ENCODE measurements around the gene KCTD21. TPM values are rescaled to one million over a fixed set of nuclear protein-coding genes. Genes with fewer than 3 reads are reported as not detected.

The KCTD21 gene
- total RNA-seq, 2 experiments from 2014 or later = 4.1 to 5.2 TPM

- intact Hi-C loops (cut with micrococcal nuclease) = no loop called here
- TF ChIP-seq CTCF (IDR thresholded peaks at IDR 0.05) = no peak
- no peak overlapping the region for H3K27ac Mint-ChIP-seq
- peaks cover 17% of the 10 kb centered on the region for H3K36me3 Mint-ChIP-seq (ENCODE audit: low read depth)
- no peaks in the 10 kb centered on the region for H3K27me3 Mint-ChIP-seq
- ATAC-seq (no peak), DNase-seq (no peak)
- no peak overlapping the region for H3K4me3 Mint-ChIP-seq
- peaks cover 3% of the 10 kb centered on the region for H3K4me1 Mint-ChIP-seq (ENCODE audit: low read depth)
- ChIA-PET CTCF (interaction anchor here (0.6 kb wide), 1 partner anchor 318 kb away, joined by 3 read pairs; no protein-coding TSS in a partner anchor), POLR2A (no interaction called here)
- no peaks in the 10 kb centered on the region for H3K9me3 Mint-ChIP-seq
Observed at GRCh38 chr11:78213526-78214330, 25.3 kb upstream of the KCTD21 start.

GRCh38 chr11:78212586-78213371 lies 24.4 kb upstream of the KCTD21 start:
- ATAC-seq = no peak
- Mint-ChIP-seq H3K4me1 (ENCODE audit: low read depth) (peaks cover 3% of the 10 kb centered on the region), H3K9me3 (no peaks in the 10 kb centered on the region), H3K27ac (no peak overlapping the region), H3K27me3 (no peaks in the 10 kb centered on the region), H3K4me3 (no peak overlapping the region), H3K36me3 (ENCODE audit: low read depth) (peaks cover 17% of the 10 kb centered on the region)
- no peak for DNase-seq
- ChIA-PET POLR2A (interaction anchor here (0.8 kb wide), 1 partner anchor 13 kb away, joined by 3 read pairs; no protein-coding TSS in a partner anchor), CTCF (interaction anchor here (0.9 kb wide), 1 partner anchor 206 kb away, joined by 3 read pairs; no protein-coding TSS in a partner anchor)
- TF ChIP-seq CTCF (IDR thresholded peaks at IDR 0.05) = no peak
- intact Hi-C loops (cut with micrococcal nuclease) = no loop called here

- ATAC-seq (no peak), DNase-seq (no peak)
- no peaks in the 10 kb centered on the region for H3K9me3 Mint-ChIP-seq
- no peak for TF ChIP-seq CTCF (IDR thresholded peaks at IDR 0.05)
- CTCF ChIA-PET = no interaction called here
- intact Hi-C loops (cut with micrococcal nuclease) = no loop called here
- H3K36me3 Mint-ChIP-seq (ENCODE audit: low read depth) = peaks cover 17% of the 10 kb centered on the region
- POLR2A ChIA-PET = interaction anchor here (0.5 kb wide), 1 partner anchor 16 kb away, joined by 4 read pairs; no protein-coding TSS in a partner anchor
- no peak overlapping the region for H3K27ac Mint-ChIP-seq
- H3K27me3 Mint-ChIP-seq = no peaks in the 10 kb centered on the region
- no peak overlapping the region for H3K4me3 Mint-ChIP-seq
- H3K4me1 Mint-ChIP-seq (ENCODE audit: low read depth) = peaks cover 3% of the 10 kb centered on the region
Observed at GRCh38 chr11:78211565-78211964, 23.1 kb upstream of the KCTD21 start.

GRCh38 chr11:78210000-78210608 lies 21.7 kb upstream of the KCTD21 start:
- intact Hi-C loops (cut with micrococcal nuclease) = no loop called here
- no peak overlapping the region for H3K27ac Mint-ChIP-seq
- POLR2A ChIA-PET = no interaction called here
- peaks cover 3% of the 10 kb centered on the region for H3K4me1 Mint-ChIP-seq (ENCODE audit: low read depth)
- no peaks in the 10 kb centered on the region for H3K27me3 Mint-ChIP-seq
- DNase-seq = no peak
- TF ChIP-seq CTCF (IDR thresholded peaks at IDR 0.05) = no peak
- H3K9me3 Mint-ChIP-seq = no peaks in the 10 kb centered on the region
- peaks cover 17% of the 10 kb centered on the region for H3K36me3 Mint-ChIP-seq (ENCODE audit: low read depth)
- ATAC-seq = no peak
- CTCF ChIA-PET = no interaction called here
- H3K4me3 Mint-ChIP-seq = no peak overlapping the region
